ENCODE measurements around the gene DPYSL5.
A peak's percentile ranks its signal among the peaks of the same experiment; 100 is the strongest.
"Not testable (repeated sequence)": the region's sequence is repeated elsewhere in the genome, so short reads cannot be mapped to it uniquely, and the experiment has no call there.

Gene DPYSL5

GRCh38 chr2:26847655-26848335 lies at the start of gene DPYSL5:
Gene DPYSL5, plus strand, starts transcription at chr2:26848132. Its CDS starts 50,368 bp downstream, at chr2:26898500.
- Mint-ChIP-seq H3K27me3 (peaks cover 77% of the 10 kb centered on the region), H3K4me3 (peak within 1 kb of the TSS; percentile 41), H3K9me3 (no peaks in the 10 kb centered on the region), H3K27ac (no peak within 1 kb of the TSS), H3K4me1 (ENCODE audit: low read depth) (peaks cover 6% of the 10 kb centered on the region), H3K36me3 (ENCODE audit: low read depth) (no peaks in the 10 kb centered on the region)
- intact Hi-C loops (cut with micrococcal nuclease): loop anchor here (5.0 kb wide), 2 partner anchors 75 to 170 kb away; no protein-coding TSS in a partner anchor

GRCh38 chr2:26801328-26801727 lies 46.6 kb upstream of the DPYSL5 start:
- Mint-ChIP-seq H3K9me3 (no peaks in the 10 kb centered on the region), H3K4me3 (no peak overlapping the region), H3K27ac (no peak overlapping the region), H3K36me3 (ENCODE audit: low read depth) (no peaks in the 10 kb centered on the region), H3K27me3 (peaks cover 3% of the 10 kb centered on the region), H3K4me1 (ENCODE audit: low read depth) (no peaks in the 10 kb centered on the region)
- intact Hi-C loops (cut with micrococcal nuclease): no loop called here

- H3K36me3 Mint-ChIP-seq (ENCODE audit: low read depth): no peaks in the 10 kb centered on the region
- no peak overlapping the region for H3K27ac Mint-ChIP-seq
Measured at GRCh38 chr2:26801796-26802195, 46.1 kb upstream of the DPYSL5 start.

GRCh38 chr2:26805241-26805676 lies 42.7 kb upstream of the DPYSL5 start:
- no peaks in the 10 kb centered on the region for H3K9me3 Mint-ChIP-seq

More at GRCh38 chr2:26801796-26802195, 46.1 kb upstream of the DPYSL5 start:
- Mint-ChIP-seq H3K4me3 (no peak overlapping the region), H3K27me3 (peaks cover 6% of the 10 kb centered on the region), H3K9me3 (no peaks in the 10 kb centered on the region), H3K4me1 (ENCODE audit: low read depth) (no peaks in the 10 kb centered on the region)
- intact Hi-C loops (cut with micrococcal nuclease): no loop called here

GRCh38 chr2:26807788-26808460 lies 40.0 kb upstream of the DPYSL5 start:
- H3K9me3 Mint-ChIP-seq: no peaks in the 10 kb centered on the region
- peaks cover 23% of the 10 kb centered on the region for H3K4me1 Mint-ChIP-seq (ENCODE audit: low read depth)
- peaks cover 24% of the 10 kb centered on the region for H3K27me3 Mint-ChIP-seq
- H3K27ac Mint-ChIP-seq: no peak overlapping the region
- H3K36me3 Mint-ChIP-seq (ENCODE audit: low read depth): no peaks in the 10 kb centered on the region
- H3K4me3 Mint-ChIP-seq: no peak overlapping the region
- intact Hi-C loops (cut with micrococcal nuclease): no loop called here

More at GRCh38 chr2:26805241-26805676, 42.7 kb upstream of the DPYSL5 start:
- no peak overlapping the region for H3K27ac Mint-ChIP-seq
- intact Hi-C loops (cut with micrococcal nuclease): no loop called here
- H3K27me3 Mint-ChIP-seq: peaks cover 8% of the 10 kb centered on the region
- no peaks in the 10 kb centered on the region for H3K36me3 Mint-ChIP-seq (ENCODE audit: low read depth)
- H3K4me3 Mint-ChIP-seq: no peak overlapping the region
- peaks cover 11% of the 10 kb centered on the region for H3K4me1 Mint-ChIP-seq (ENCODE audit: low read depth)

- Mint-ChIP-seq H3K27me3 (peaks cover 29% of the 10 kb centered on the region), H3K36me3 (ENCODE audit: low read depth) (no peaks in the 10 kb centered on the region), H3K9me3 (no peaks in the 10 kb centered on the region), H3K4me3 (no peak overlapping the region), H3K27ac (peak overlapping the region; percentile 50), H3K4me1 (ENCODE audit: low read depth) (peaks cover 23% of the 10 kb centered on the region)
- intact Hi-C loops (cut with micrococcal nuclease): no loop called here
Measured at GRCh38 chr2:26809211-26809610, 38.7 kb upstream of the DPYSL5 start.

- H3K27me3 Mint-ChIP-seq: peaks cover 31% of the 10 kb centered on the region
- peaks cover 23% of the 10 kb centered on the region for H3K4me1 Mint-ChIP-seq (ENCODE audit: low read depth)
- H3K4me3 Mint-ChIP-seq: peak overlapping the region; percentile 1
- H3K9me3 Mint-ChIP-seq: no peaks in the 10 kb centered on the region
- intact Hi-C loops (cut with micrococcal nuclease): no loop called here
- H3K27ac Mint-ChIP-seq: peak overlapping the region; percentile 20
- no peaks in the 10 kb centered on the region for H3K36me3 Mint-ChIP-seq (ENCODE audit: low read depth)
Measured at GRCh38 chr2:26809876-26810577, 37.9 kb upstream of the DPYSL5 start.

- Mint-ChIP-seq H3K4me1 (ENCODE audit: low read depth) (peaks cover 23% of the 10 kb centered on the region), H3K27ac (no peak overlapping the region), H3K4me3 (no peak overlapping the region), H3K9me3 (no peaks in the 10 kb centered on the region), H3K27me3 (peaks cover 39% of the 10 kb centered on the region), H3K36me3 (ENCODE audit: low read depth) (no peaks in the 10 kb centered on the region)
- intact Hi-C loops (cut with micrococcal nuclease): no loop called here
Measured at GRCh38 chr2:26811261-26811660, 36.7 kb upstream of the DPYSL5 start.

GRCh38 chr2:26811791-26812694 lies 35.9 kb upstream of the DPYSL5 start:
- intact Hi-C loops (cut with micrococcal nuclease): no loop called here
- Mint-ChIP-seq H3K27ac (no peak overlapping the region), H3K9me3 (no peaks in the 10 kb centered on the region), H3K4me3 (no peak overlapping the region), H3K27me3 (peaks cover 42% of the 10 kb centered on the region), H3K36me3 (ENCODE audit: low read depth) (no peaks in the 10 kb centered on the region), H3K4me1 (ENCODE audit: low read depth) (peaks cover 26% of the 10 kb centered on the region)

- H3K4me1 Mint-ChIP-seq (ENCODE audit: low read depth): peaks cover 28% of the 10 kb centered on the region
- H3K9me3 Mint-ChIP-seq: no peaks in the 10 kb centered on the region
- H3K4me3 Mint-ChIP-seq: no peak overlapping the region
- H3K27ac Mint-ChIP-seq: no peak overlapping the region
- H3K36me3 Mint-ChIP-seq (ENCODE audit: low read depth): no peaks in the 10 kb centered on the region
- peaks cover 43% of the 10 kb centered on the region for H3K27me3 Mint-ChIP-seq
- intact Hi-C loops (cut with micrococcal nuclease): no loop called here
Measured at GRCh38 chr2:26812731-26813130, 35.2 kb upstream of the DPYSL5 start.

GRCh38 chr2:26814072-26814765 lies 33.7 kb upstream of the DPYSL5 start:
- Mint-ChIP-seq H3K4me1 (ENCODE audit: low read depth) (peaks cover 26% of the 10 kb centered on the region), H3K27me3 (peaks cover 46% of the 10 kb centered on the region)
- intact Hi-C loops (cut with micrococcal nuclease); H3K27ac Mint-ChIP-seq; H3K4me3 Mint-ChIP-seq; H3K9me3 Mint-ChIP-seq; H3K36me3 Mint-ChIP-seq (ENCODE audit: low read depth): not testable (repeated sequence)

GRCh38 chr2:26816893-26817292 lies 31.0 kb upstream of the DPYSL5 start:
- Mint-ChIP-seq H3K27ac (no peak overlapping the region), H3K9me3 (no peaks in the 10 kb centered on the region), H3K4me1 (ENCODE audit: low read depth) (peaks cover 6% of the 10 kb centered on the region), H3K4me3 (no peak overlapping the region), H3K36me3 (ENCODE audit: low read depth) (no peaks in the 10 kb centered on the region), H3K27me3 (peaks cover 41% of the 10 kb centered on the region)
- intact Hi-C loops (cut with micrococcal nuclease): no loop called here

GRCh38 chr2:26818255-26818654 lies 29.7 kb upstream of the DPYSL5 start:
- Mint-ChIP-seq H3K4me1 (ENCODE audit: low read depth) (peaks cover 6% of the 10 kb centered on the region), H3K4me3 (no peak overlapping the region), H3K9me3 (no peaks in the 10 kb centered on the region), H3K36me3 (ENCODE audit: low read depth) (no peaks in the 10 kb centered on the region), H3K27ac (no peak overlapping the region), H3K27me3 (peaks cover 31% of the 10 kb centered on the region)
- intact Hi-C loops (cut with micrococcal nuclease): no loop called here
